GM12891 (cell line): Measurements from ENCODE around the gene TLE1.

Experiments used
- DNase-seq: peaks from one replicate; pipeline ENCODE4 v3.0.0; 2011; ENCODE audit warnings: low spot score; ENCODE audit not compliant: insufficient read length
- FAIRE-seq: peaks from 2 replicates; lab custom pipeline; 2011; peaks lifted over from hg19 to GRCh38; lab: Jason Lieb, UNC
- PAX5 ChIP-seq: IDR thresholded peaks from 2 replicates; pipeline ENCODE4 v1.6.1; 2011; ENCODE audit warnings: low read length, moderate library complexity, mild to moderate bottlenecking; ENCODE audit not compliant: insufficient read depth, severe bottlenecking
- POLR2A ChIP-seq: IDR thresholded peaks from 2 replicates; pipeline ENCODE4 v1.6.1; 2011; ENCODE audit warnings: low read depth, low read length, control low read depth
- POLR2AphosphoS5 ChIP-seq: IDR thresholded peaks from 2 replicates; pipeline ENCODE4 v1.6.1; 2011; ENCODE audit warnings: low read depth, low read length, control low read depth
- POU2F2 ChIP-seq: IDR thresholded peaks from 2 replicates; pipeline ENCODE4 v1.6.1; 2011; ENCODE audit warnings: low read depth, mild to moderate bottlenecking, control low read depth, low read length, moderate library complexity
- SPI1 ChIP-seq: IDR thresholded peaks from 2 replicates; pipeline ENCODE4 v1.6.1; 2011; ENCODE audit warnings: low read depth, low read length, control low read depth
- TAF1 ChIP-seq: IDR thresholded peaks from 2 replicates; pipeline ENCODE4 v1.6.1; 2011; ENCODE audit warnings: low read depth, low read length, control low read depth

TLE1 gene

DNA sequence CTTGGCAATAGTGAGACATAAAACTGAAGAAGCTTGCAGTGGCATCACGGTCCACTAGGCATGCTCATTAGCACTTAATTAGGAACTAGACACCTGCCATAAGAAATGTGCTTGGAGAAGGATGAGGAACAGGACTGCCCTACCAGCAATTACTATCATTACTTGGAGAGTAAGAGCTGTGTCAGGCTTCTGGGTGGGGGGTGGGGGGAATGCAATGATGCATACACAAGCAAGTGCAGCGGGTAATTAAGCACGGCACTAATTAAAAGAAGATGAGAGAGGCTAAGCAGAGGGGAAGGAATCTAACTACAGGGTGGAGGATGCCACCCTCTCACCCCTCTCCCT is 53.1 kb downstream of the TLE1 start:
- TF ChIP-seq POLR2A: no peak
- no peak for TF ChIP-seq POLR2AphosphoS5
- no peak for TF ChIP-seq TAF1
- TF ChIP-seq SPI1: no peak
- TF ChIP-seq PAX5: no peak
- TF ChIP-seq POU2F2: no peak
- DNase-seq (no peak), FAIRE-seq (no peak)

DNA sequence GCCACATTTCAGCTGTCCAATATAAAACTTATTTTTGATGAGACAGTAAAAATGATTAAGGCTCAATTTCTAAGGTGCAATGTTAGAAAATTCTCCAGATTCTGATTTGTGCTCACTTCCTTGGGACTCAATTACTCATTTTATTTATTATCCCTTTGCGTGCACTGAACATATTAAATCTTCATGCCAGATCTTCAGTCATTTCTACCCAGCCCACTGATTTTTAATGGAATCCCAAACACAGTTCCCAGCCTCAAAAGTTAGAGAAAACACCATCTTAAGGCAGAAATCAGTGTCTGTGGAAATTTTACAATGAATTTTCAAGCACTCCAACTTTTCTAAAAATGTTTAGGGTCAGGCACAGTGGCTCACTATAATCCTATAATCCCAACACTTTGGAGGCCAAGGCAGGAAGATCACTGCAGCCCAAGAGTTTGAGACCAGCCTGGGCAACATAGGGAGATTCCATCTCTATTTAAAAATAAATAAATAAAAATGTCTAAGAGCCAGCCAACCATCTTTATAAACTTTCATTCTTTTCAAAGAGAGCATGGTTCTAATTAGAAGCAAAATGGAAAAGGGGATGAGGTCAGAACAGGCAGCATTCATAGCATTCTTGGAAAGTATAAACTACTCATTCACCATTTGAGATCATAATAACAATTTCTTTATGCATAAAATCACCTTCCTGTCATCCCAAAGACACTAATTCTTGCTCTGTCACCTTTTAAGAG is 53.7 kb downstream of the TLE1 start:
- no peak for FAIRE-seq
- TF ChIP-seq POU2F2 (no peak), POLR2A (no peak), PAX5 (no peak), POLR2AphosphoS5 (no peak), TAF1 (no peak), SPI1 (no peak)

GRCh38 chr9:81634915-81635516 is 54.3 kb downstream of the TLE1 start:
- no peak for DNase-seq
- FAIRE-seq: no peak
- TF ChIP-seq POLR2AphosphoS5 (no peak), POLR2A (no peak), POU2F2 (no peak), PAX5 (no peak), SPI1 (no peak), TAF1 (no peak)

More for the DNA sequence above, 53.7 kb downstream of the TLE1 start:
- DNase-seq: no peak

DNA sequence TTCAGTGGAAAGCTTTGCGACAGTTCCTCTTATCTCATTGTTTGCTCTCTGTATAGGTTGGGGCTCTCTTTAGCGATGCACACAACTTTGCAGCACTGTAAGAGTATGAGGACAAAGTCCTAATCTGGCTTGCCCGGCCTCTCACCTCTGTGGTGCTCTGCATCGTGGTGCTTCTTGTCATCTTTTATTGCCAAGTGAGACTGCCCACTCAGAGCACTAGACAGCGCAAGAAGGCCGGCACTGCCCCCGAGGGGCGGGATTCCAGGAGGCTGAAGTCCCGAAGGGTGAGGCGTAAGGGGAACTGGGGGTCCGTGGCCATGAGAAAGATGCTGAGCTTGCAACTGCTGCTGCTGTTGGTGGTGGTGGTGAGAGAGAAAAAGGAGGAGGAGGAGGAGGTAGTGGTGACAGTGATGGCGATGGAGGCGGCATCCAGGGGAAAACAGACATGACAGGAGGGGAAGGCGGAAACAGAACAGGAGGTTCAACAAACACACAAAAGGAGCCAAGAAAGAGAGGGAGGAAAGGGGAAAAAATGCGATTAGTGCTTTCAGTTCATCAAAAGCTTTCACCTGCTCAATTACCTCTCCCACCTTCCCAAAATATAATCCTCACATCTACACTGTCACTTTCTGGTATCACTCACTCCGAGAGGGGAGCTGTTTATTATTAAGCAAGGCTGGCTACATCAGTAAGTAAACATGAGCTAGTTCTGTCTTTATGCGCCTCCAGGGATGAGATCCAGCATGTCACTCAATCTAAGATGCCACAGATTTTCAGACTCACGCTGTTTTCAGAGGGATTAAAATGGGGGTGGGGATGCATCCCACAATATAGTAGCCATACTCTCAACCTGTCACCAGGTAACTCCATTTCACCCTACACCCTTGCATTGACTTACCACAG is 55.1 kb downstream of the TLE1 start:
- FAIRE-seq: no peak
- no peak for TF ChIP-seq POU2F2
- TF ChIP-seq POLR2AphosphoS5: no peak
- TF ChIP-seq PAX5: no peak

DNA sequence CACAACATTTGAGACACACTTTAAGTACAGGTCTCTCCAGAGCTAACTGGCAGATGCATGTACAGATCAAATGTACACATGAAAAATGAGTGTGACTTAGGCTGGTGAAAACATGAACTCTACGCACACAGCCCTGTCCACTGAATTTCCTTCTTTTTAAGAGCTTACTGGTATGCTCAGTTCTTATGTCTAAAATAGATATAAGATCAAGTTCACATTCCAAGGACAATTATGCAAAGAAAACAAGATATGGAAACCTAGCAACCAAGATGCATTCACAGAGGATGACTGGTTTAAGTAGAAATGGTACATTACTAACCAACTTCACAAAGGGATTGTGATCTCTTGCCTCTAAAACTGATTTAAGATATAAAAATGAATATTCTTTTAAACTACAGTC is 56.7 kb downstream of the TLE1 start:
- no peak for TF ChIP-seq POU2F2
- no peak for TF ChIP-seq TAF1
- no peak for TF ChIP-seq PAX5
- TF ChIP-seq SPI1: no peak
- TF ChIP-seq POLR2A: no peak
- no peak for TF ChIP-seq POLR2AphosphoS5
- DNase-seq: no peak
- no peak for FAIRE-seq

More for the DNA sequence above, 55.1 kb downstream of the TLE1 start:
- no peak for DNase-seq

GRCh38 chr9:81631218-81631745 is 58.1 kb downstream of the TLE1 start:
- no peak for TF ChIP-seq POU2F2
- no peak for TF ChIP-seq POLR2A
- TF ChIP-seq PAX5: no peak
- no peak for TF ChIP-seq TAF1
- TF ChIP-seq POLR2AphosphoS5: no peak
- TF ChIP-seq SPI1: no peak
- FAIRE-seq (no peak), DNase-seq (no peak)

- TF ChIP-seq POU2F2 (no peak), SPI1 (no peak), PAX5 (no peak), POLR2AphosphoS5 (no peak), POLR2A (no peak), TAF1 (no peak)
- DNase-seq (no peak), FAIRE-seq (no peak)
Measured at GRCh38 chr9:81629440-81629839, 59.9 kb downstream of the TLE1 start.

DNA sequence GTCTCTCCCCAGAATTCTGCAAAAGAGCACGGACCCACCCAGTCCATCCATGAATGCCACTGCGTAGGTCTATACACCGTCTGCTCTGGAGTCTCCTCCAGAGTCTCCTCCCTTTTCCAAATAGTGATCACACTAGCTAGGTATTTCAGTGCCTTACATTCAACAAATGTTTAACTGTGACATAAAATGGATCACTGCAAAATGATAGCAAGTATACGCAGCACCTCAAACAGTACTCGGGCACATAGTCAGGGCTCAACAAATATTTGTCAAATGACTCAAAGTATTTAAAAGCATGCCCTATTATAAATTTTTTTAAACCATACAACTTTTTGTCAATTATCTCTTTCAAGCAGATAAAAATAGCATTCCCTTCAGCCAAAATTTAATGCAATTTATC is 60.5 kb downstream of the TLE1 start:
- no peak for TF ChIP-seq TAF1
- no peak for DNase-seq
- FAIRE-seq: no peak

DNA sequence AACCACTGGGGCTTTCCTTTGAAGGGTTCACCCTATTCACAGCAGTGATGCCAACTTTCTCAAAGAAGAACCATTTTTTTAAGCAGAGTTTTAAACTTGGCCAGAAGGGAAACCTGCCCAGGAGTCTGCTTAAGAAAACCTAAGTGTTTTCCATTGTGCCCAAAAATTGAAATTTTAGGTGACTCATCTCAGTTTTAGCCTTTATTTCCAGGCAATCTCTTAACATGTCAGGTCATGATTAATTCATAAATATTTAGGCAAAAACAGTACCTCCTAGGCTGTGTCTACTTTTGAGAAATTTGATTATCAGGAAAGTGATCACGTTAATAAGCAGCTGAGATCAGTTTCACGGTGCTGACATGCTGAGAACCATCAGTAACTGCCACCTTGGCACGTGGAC is 61.9 kb downstream of the TLE1 start:
- DNase-seq (no peak), FAIRE-seq (no peak)
- TF ChIP-seq TAF1 (no peak), POLR2AphosphoS5 (no peak), SPI1 (no peak), POU2F2 (no peak), PAX5 (no peak), POLR2A (no peak)

- TF ChIP-seq POLR2AphosphoS5 (no peak), POU2F2 (no peak), PAX5 (no peak), POLR2A (no peak), TAF1 (no peak), SPI1 (no peak)
- DNase-seq: no peak
- FAIRE-seq: no peak
Measured at GRCh38 chr9:81626511-81626910, 62.8 kb downstream of the TLE1 start.
